Hippocampal formation (tissue), 2 donors: ENCODE results near the gene FOXL2.
A peak's percentile ranks its signal among the peaks of the same experiment; 100 is the strongest.

ENCODE experiments used
- DNase-seq, 2 donors: peaks; one replicate each; lab custom pipeline; 2025; lab: John Stamatoyannopoulos, UW

FOXL2 gene

GRCh38 chr3:138946663-138947494 is at the start of gene FOXL2, which contains the start of gene FOXL2NB:
Gene FOXL2, minus strand, starts transcription at chr3:138947137. Its CDS starts 415 bp downstream, at chr3:138946722.
Gene FOXL2NB, plus strand, starts transcription at chr3:138947217. Its CDS starts 148 bp downstream, at chr3:138947365.
- no peak for DNase-seq

GRCh38 chr3:138995706-138996105 is 48.8 kb upstream of the FOXL2 start:
- DNase-seq: no peak

GRCh38 chr3:138987181-138987580 is 40.2 kb upstream of the FOXL2 start:
- DNase-seq: no peak

GRCh38 chr3:138985932-138986331 is 39.0 kb upstream of the FOXL2 start:
- no peak for DNase-seq

GRCh38 chr3:138984816-138985215 is 37.9 kb upstream of the FOXL2 start:
- DNase-seq: no peak

GRCh38 chr3:138976047-138976446 is 29.1 kb upstream of the FOXL2 start:
- no peak for DNase-seq

- DNase-seq: no peak
Observed at GRCh38 chr3:138975351-138975750, 28.4 kb upstream of the FOXL2 start.

- DNase-seq: no peak
Observed at GRCh38 chr3:138974462-138974861, 27.5 kb upstream of the FOXL2 start.

- DNase-seq: no peak
Observed at GRCh38 chr3:138972941-138973340, 26.0 kb upstream of the FOXL2 start.

GRCh38 chr3:138971766-138972320 is 24.9 kb upstream of the FOXL2 start:
- DNase-seq: no peak

- DNase-seq: no peak
Observed at GRCh38 chr3:138964923-138965322, 18.0 kb upstream of the FOXL2 start.

GRCh38 chr3:138964264-138964663 is 17.3 kb upstream of the FOXL2 start:
- no peak for DNase-seq

GRCh38 chr3:138962854-138963560 is 16.1 kb upstream of the FOXL2 start:
- DNase-seq: no peak

GRCh38 chr3:138960417-138960852 is 13.5 kb upstream of the FOXL2 start:
- DNase-seq: no peak

- DNase-seq: no peak
Observed at GRCh38 chr3:138950701-138951100, 3.8 kb upstream of the FOXL2 start.

GRCh38 chr3:138950006-138950644 is 3.2 kb upstream of the FOXL2 start:
- peak in 1 of 2 donors; percentile 4 for DNase-seq

- DNase-seq: no peak
Observed at GRCh38 chr3:138949445-138950005, 2.6 kb upstream of the FOXL2 start.

GRCh38 chr3:138949002-138949418 is 2.1 kb upstream of the FOXL2 start:
- DNase-seq: no peak

GRCh38 chr3:138948371-138949001 is 1.5 kb upstream of the FOXL2 start:
- DNase-seq: no peak

- DNase-seq: no peak
Observed at GRCh38 chr3:138947495-138948121, 671 bp upstream of the FOXL2 start.
